Stimulated activated CD4-positive, alpha-beta T cell treated with anti-CD3 and anti-CD28 coated beads, Interleukin-1b, Interleukin-23, amount 100 ng/mL, for 24 hours (primary cell): ENCODE measurements around the gene CFHR1.
"Not testable (repeated sequence)": the region's sequence is repeated elsewhere in the genome, so short reads cannot be mapped to it uniquely, and the experiment has no call there.

Experiments used
- DNase-seq, 4 experiments: peaks; one replicate each; pipeline ENCODE4 v3.0.0-alpha.2; 2020; ENCODE audit warnings: low read depth in 4 of 4, low spot score in 1 of 4

The CFHR1 gene

GRCh38 chr1:196819531-196819930 lies at the start of gene CFHR1:
CFHR1 (plus strand) TSS chr1:196819731; CDS start chr1:196819845, 114 bp downstream.
- not testable (repeated sequence) for DNase-seq

- not testable (repeated sequence) for DNase-seq
Measured at GRCh38 chr1:196769823-196770222, 49.7 kb upstream of the CFHR1 start.

GRCh38 chr1:196773713-196774112 lies 45.8 kb upstream of the CFHR1 start:
- DNase-seq = no peak

- no peak for DNase-seq
Measured at GRCh38 chr1:196774175-196774574, 45.4 kb upstream of the CFHR1 start.

- no peak for DNase-seq
Measured at GRCh38 chr1:196774603-196775002, 44.9 kb upstream of the CFHR1 start, which contains the start of gene CFHR3. CFHR3 (plus strand) TSS chr1:196774840; CDS start chr1:196774887, 47 bp downstream.

GRCh38 chr1:196777603-196778002 lies 41.9 kb upstream of the CFHR1 start:
- DNase-seq = no peak

- no peak for DNase-seq
Measured at GRCh38 chr1:196779093-196779492, 40.4 kb upstream of the CFHR1 start.

- DNase-seq = not testable (repeated sequence)
Measured at GRCh38 chr1:196791252-196791651, 28.3 kb upstream of the CFHR1 start.

- DNase-seq = not testable (repeated sequence)
Measured at GRCh38 chr1:196794103-196794502, 25.4 kb upstream of the CFHR1 start.

- no peak for DNase-seq
Measured at GRCh38 chr1:196797891-196798290, 21.6 kb upstream of the CFHR1 start.

GRCh38 chr1:196801920-196802319 lies 17.6 kb upstream of the CFHR1 start:
- not testable (repeated sequence) for DNase-seq

- no peak for DNase-seq
Measured at GRCh38 chr1:196808529-196809235, 10.8 kb upstream of the CFHR1 start.

- DNase-seq = not testable (repeated sequence)
Measured at GRCh38 chr1:196817442-196817841, 2.1 kb upstream of the CFHR1 start.

GRCh38 chr1:196827860-196828259 lies 8.3 kb downstream of the CFHR1 start:
- DNase-seq = not testable (repeated sequence)

- not testable (repeated sequence) for DNase-seq
Measured at GRCh38 chr1:196849613-196850492, 30.3 kb downstream of the CFHR1 start.

- no peak for DNase-seq
Measured at GRCh38 chr1:196856053-196856452, 36.5 kb downstream of the CFHR1 start.

- no peak for DNase-seq
Measured at GRCh38 chr1:196857188-196857587, 37.7 kb downstream of the CFHR1 start.

- no peak for DNase-seq
Measured at GRCh38 chr1:196858811-196859210, 39.3 kb downstream of the CFHR1 start.

GRCh38 chr1:196860323-196860884 lies 40.9 kb downstream of the CFHR1 start:
- DNase-seq = no peak

GRCh38 chr1:196861429-196861828 lies 41.9 kb downstream of the CFHR1 start:
- DNase-seq = no peak

GRCh38 chr1:196866974-196867373 lies 47.4 kb downstream of the CFHR1 start:
- DNase-seq = no peak

- no peak for DNase-seq
Measured at GRCh38 chr1:196873385-196873784, 53.9 kb downstream of the CFHR1 start.
